ENCODE measurements around the gene RNF180. TPM values are rescaled to one million over a fixed set of nuclear protein-coding genes. Genes with fewer than 3 reads are reported as not detected.
"Not testable (repeated sequence)": the region's sequence is repeated elsewhere in the genome, so short reads cannot be mapped to it uniquely, and the experiment has no call there.

The RNF180 gene
- total and polyA plus RNA-seq, 2 of the 8 experiments (the other 6 are each of a cell fraction or from before 2014, with no cell fraction given) = 0.39 to 2.3 TPM

DNA sequence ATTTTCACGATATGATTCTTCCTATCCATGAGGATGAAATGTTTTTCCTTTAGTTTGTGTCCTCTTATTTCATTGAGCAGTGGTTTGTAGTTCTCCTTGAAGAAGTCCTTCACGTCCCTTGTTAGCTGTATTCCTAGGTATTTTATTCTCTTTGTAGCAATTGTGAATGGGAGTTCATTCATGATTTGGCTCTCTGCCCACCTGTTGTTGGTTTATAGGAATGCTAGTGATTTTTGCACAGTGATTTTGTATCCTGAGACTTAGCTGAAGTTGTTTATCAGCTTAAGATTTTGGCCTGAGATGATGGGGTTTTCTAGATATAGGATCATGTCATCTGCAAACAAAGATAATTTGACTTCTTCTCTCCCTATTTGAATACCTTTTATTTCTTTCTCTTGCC, 122.9 kb downstream of the RNF180 start:
- H4K5ac ChIP-seq (ENCODE audit: insufficient read length, low read depth, low read length); H4K8ac ChIP-seq (ENCODE audit: extremely low read depth, insufficient read depth, low read length); H3K4me3 ChIP-seq (ENCODE audit: extremely low read depth in 1 of 4, insufficient read depth in 2 of 4, low read depth in 3 of 4, low read length in 4 of 4); H3K9ac ChIP-seq (replicated peaks in 1 of 4; ENCODE audit: extremely low read depth in 1 of 4, low read depth in 3 of 4, low read length in 3 of 4); POLR2A ChIA-PET (ENCODE audit: partially characterized antibody); H4K20me1 ChIP-seq (replicated peaks in 1 of 2; ENCODE audit: control insufficient read depth in 1 of 2, insufficient read depth in 2 of 2, low read length in 2 of 2); H3K79me2 ChIP-seq (ENCODE audit: control insufficient read depth in 1 of 2, insufficient read depth in 2 of 2, low read length in 2 of 2); H4K91ac ChIP-seq (replicated peaks; ENCODE audit: insufficient read length, low read length); H3K14ac ChIP-seq (ENCODE audit: insufficient read length); H3K4me2 ChIP-seq (ENCODE audit: insufficient read depth in 1 of 2, low read depth in 2 of 2, low read length in 2 of 2); H2BK12ac ChIP-seq (ENCODE audit: low read depth, low read length); H2BK120ac ChIP-seq (replicated peaks; ENCODE audit: low read depth, low read length); H3K27ac ChIP-seq (ENCODE audit: low read depth, low read length); H3K18ac ChIP-seq (ENCODE audit: extremely low read depth, low read length); H3K23ac ChIP-seq (ENCODE audit: insufficient read length); FAIRE-seq; H3K4ac ChIP-seq (replicated peaks; ENCODE audit: insufficient read length, low read depth, low read length); H3K27me3 ChIP-seq (replicated peaks in 1 of 4; ENCODE audit: control insufficient read depth in 3 of 4, extremely low read depth in 1 of 4, insufficient read depth in 3 of 4, low read length in 3 of 4); H2AFZ ChIP-seq (ENCODE audit: low read length); H3K36me3 ChIP-seq (ENCODE audit: control insufficient read depth in 2 of 4, insufficient read depth in 4 of 4, low read length in 3 of 4); H2BK20ac ChIP-seq (ENCODE audit: low read length); H3K56ac ChIP-seq (replicated peaks; ENCODE audit: insufficient read length, low read depth, low read length); H3K4me1 ChIP-seq (replicated peaks in 1 of 4; ENCODE audit: control insufficient read depth in 3 of 4, insufficient read depth in 4 of 4, low read length in 3 of 4); H3K23me2 ChIP-seq (ENCODE audit: low read depth, low read length); DNase-seq (ENCODE audit: low read depth in 1 of 2, low spot score in 2 of 2); H2BK5ac ChIP-seq (ENCODE audit: low read depth, low read length); H2AK5ac ChIP-seq (ENCODE audit: low read depth, low read length); H2BK15ac ChIP-seq (ENCODE audit: low read length); H3K79me1 ChIP-seq (ENCODE audit: low read depth, low read length); H3K9me3 ChIP-seq (ENCODE audit: insufficient read depth in 2 of 2, low read depth in 1 of 2, low read length in 1 of 2): not testable (repeated sequence)
- CTCF ChIA-PET (ENCODE audit: partially characterized antibody) = interaction anchor here (1.2 kb wide), 1 partner anchor 13 kb away, joined by 3 read pairs; no protein-coding TSS in a partner anchor
- 92% methylated on average over 2 of the region's 2 CpGs; no CpG with 5 or more reads in 1 of the 2 experiments for WGBS, 2 experiments (ENCODE audit: extremely low coverage in 1 of 2, insufficient coverage in 1 of 2, insufficient read length in 1 of 2, insufficient replicate concordance in 2 of 2, low coverage in 1 of 2, low lambda C conversion rate in 2 of 2, missing lambda C conversion rate in 1 of 2)
